IPS-NIHi7 (cell line): ENCODE data around the gene ITGA5.

Experiments
- DNase-seq: peaks from one replicate; pipeline ENCODE4 v3.0.0; 2012; ENCODE audit warnings: mixed read lengths; ENCODE audit errors: extremely low spot score

ITGA5 gene

DNA sequence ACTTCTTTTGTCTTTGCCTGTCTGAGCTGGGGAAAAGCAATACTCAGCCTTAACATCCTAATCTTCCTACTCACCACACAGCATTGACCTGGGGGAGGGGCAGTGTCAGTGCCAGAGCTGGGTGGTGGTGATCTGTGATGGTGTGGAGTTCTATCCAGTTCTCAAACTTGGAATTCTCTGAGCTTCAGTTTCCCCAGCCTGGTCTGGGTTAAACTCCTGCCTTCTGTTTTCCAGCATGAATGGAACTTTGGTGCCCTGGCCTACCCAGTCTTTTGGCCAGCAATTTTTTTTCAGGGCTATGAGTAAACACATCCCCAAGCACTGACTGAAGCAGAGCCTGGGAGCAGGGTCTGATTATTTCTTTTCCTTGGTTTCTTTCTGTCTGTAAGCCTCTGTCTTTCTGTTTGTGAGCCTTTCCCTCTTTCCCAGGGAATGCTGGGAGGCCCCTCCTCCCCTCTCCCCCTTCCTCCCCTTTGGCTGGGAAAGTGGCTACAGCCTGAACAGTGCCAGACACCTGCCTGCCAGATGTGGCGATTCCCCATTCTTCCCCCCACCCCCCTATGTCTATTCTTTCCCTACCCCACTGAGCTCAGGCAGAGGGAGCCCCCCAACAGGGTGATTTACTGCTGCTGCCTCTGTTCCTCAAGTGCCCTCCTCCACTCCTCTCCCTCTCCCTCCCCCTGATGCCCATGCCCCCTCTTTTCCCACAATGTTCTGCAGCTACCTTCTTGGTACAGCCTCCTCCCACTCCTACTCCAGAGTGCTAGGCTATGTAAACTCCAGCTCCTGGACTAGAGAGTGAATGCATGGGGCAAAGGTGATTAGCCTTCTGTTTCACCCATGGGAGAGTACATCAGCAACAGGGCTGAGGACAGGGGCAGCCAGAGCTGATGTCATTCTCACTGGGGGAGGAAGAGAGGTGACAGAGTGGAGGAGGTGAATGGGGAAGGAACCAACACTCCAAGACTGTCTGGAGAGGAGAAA is 65.9 kb downstream of the ITGA5 start:
- DNase-seq: no peak

GRCh38 chr12:54352022-54352531 is 67.0 kb downstream of the ITGA5 start:
- DNase-seq: peak; percentile 72

DNA sequence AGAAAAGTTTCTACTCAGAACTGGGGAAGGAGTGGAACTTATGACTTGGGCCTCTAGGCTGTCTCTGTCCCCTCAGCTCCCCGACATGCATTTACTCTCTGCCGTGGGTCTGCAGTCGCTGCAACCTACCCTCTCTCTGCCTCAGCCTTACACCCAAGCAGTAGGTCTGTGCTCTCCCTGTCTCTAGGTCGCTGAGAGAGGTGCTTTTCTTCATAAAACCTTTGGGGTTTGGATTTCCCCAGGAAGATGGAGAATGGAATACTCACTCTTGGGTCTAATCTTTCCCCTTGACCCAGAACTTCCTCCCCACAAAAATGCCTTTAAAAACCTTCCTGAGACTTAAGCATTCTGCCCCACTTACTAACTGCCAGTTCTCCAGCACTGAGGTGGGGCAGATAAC is 67.7 kb downstream of the ITGA5 start:
- no peak for DNase-seq

GRCh38 chr12:54350743-54351142 is 68.3 kb downstream of the ITGA5 start:
- DNase-seq: no peak

DNA sequence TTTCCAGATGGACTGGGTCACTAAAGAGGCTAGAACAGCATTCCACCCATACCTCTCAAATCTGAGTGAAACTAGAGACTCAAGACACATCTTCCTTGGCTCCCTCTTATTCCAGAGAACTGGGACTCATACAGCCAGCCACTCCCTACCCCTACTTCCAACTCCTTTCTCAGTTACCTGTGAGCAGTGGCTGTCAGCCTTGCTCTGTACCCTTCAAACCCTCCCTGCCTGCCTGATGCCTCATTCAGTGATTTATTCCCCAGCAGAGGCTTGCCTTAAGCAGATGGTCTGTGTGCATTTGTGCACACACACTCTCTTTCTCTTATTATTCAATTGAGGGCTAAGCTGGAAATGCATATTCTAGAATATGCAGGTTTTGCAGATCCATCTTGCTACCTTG is 69.4 kb downstream of the ITGA5 start:
- no peak for DNase-seq

- DNase-seq: no peak
Observed at GRCh38 chr12:54349036-54349435, 70.0 kb downstream of the ITGA5 start.
